HCT116 (cell line): Measurements from ENCODE around the gene SESN3. TPM values are rescaled to one million over a fixed set of nuclear protein-coding genes. Genes with fewer than 3 reads are reported as not detected.

Experiments used
- ATAC-seq: fragments of 200-7000 bp; cut with Tn5 transposase; 2 replicates; pipeline ENCODE4 v1.9.1; 2020; ENCODE audit warnings: mild to moderate bottlenecking, moderate library complexity
- BruUV-seq: library from RNA; stranded (reverse); fragments of 400-500 nt; replicated peaks from 2 replicates; lab custom pipeline; 2021; lab: Mats Ljungman, UMichigan
- CTCF ChIA-PET: fragments of 300-600 bp; sonication (Branson Sonifier 250); formaldehyde crosslinking; loops from one replicate; lab custom pipeline; 2021; ENCODE audit warnings: antibody characterized with exemption; lab: Charles Lee
- POLR2A ChIA-PET: fragments of 300-600, 350-600 bp; sonication (Branson Sonifier 250); formaldehyde crosslinking; loops from one replicate; lab custom pipeline; 2021; ENCODE audit warnings: antibody characterized with exemption; lab: Charles Lee
- RAD21 ChIA-PET, 2 experiments: fragments of 300-600 bp; sonication (Branson Sonifier 250); formaldehyde crosslinking; loops; one replicate each; lab custom pipeline; 2023; ENCODE audit warnings: low total read pairs in 2 of 2; ENCODE audit not compliant: uncharacterized antibody in 2 of 2, unreplicated experiment in 2 of 2, low non-redundant PET in 1 of 2; lab: Charles Lee
- DNase-seq: peaks from one replicate; pipeline ENCODE4 v3.0.0-alpha.2; 2010; ENCODE audit warnings: low read depth, low spot score
- H2AFZ ChIP-seq: fragments of 200-600 bp; shearing (Covaris generic), sonication (generic); 2 replicates; pipeline ENCODE4 v1.6.1; 2017; ENCODE audit warnings: low read depth, mixed run types, mixed read lengths, antibody characterized with exemption, low read length; ENCODE audit not compliant: poor library complexity, severe bottlenecking
- H3K27ac ChIP-seq: 2 replicates; pipeline ENCODE4 v1.5.1; 2012; ENCODE audit warnings: low read depth, low read length
- H3K27me3 ChIP-seq: fragments of 200-600 bp; sonication (generic); 2 replicates; pipeline ENCODE4 v1.6.1; 2016; ENCODE audit warnings: mixed run types, low read length, mixed read lengths; ENCODE audit not compliant: insufficient read depth
- H3K36me3 ChIP-seq, 2 experiments: fragments of 200-500 bp in 1 of 2; fragments of 200-600 bp in 1 of 2; sonication (Bioruptor generic) in 1 of 2; sonication (generic) in 1 of 2; 2 replicates each; pipeline versions ENCODE4 v1.5.1 to v1.6.1; 2014 to 2016; ENCODE audit warnings: low read length in 2 of 2, inconsistent platforms in 1 of 2, mixed read lengths in 1 of 2, mixed run types in 1 of 2; ENCODE audit not compliant: insufficient read depth in 2 of 2, control insufficient read depth in 1 of 2
- H3K4me1 ChIP-seq, 2 experiments: fragments of 200-600 bp in 1 of 2; sonication (generic) in 1 of 2; 2 replicates each; pipeline versions ENCODE4 v1.5.1 to v1.6.1; 2012 to 2017; ENCODE audit warnings: low read length in 2 of 2, inconsistent platforms in 1 of 2, mild to moderate bottlenecking in 1 of 2, mixed read lengths in 1 of 2, mixed run types in 1 of 2, moderate library complexity in 1 of 2; ENCODE audit not compliant: insufficient read depth in 2 of 2, control insufficient read depth in 1 of 2
- H3K4me2 ChIP-seq: fragments of 200-600 bp; sonication (generic); 2 replicates; pipeline ENCODE4 v1.6.1; 2017; ENCODE audit warnings: mixed run types, low read length, mixed read lengths
- H3K4me3 ChIP-seq, 2 experiments: fragments of 200-600 bp in 1 of 2; sonication (generic) in 1 of 2; replicated peaks in 1 of 2; 2 replicates each; pipeline ENCODE4 v1.5.1; 2011 to 2016; ENCODE audit warnings: low read length in 2 of 2, control low read depth in 1 of 2, low read depth in 1 of 2, mild to moderate bottlenecking in 1 of 2, mixed read lengths in 1 of 2, mixed run types in 1 of 2
- H3K79me2 ChIP-seq: fragments of 200-600 bp; sonication (generic); 2 replicates; pipeline ENCODE4 v1.6.1; 2017; ENCODE audit warnings: mild to moderate bottlenecking, mixed run types, low read length, moderate library complexity, mixed read lengths; ENCODE audit not compliant: insufficient read depth
- H3K9ac ChIP-seq: fragments of 200-600 bp; sonication (generic); 2 replicates; pipeline ENCODE4 v1.6.1; 2016; ENCODE audit warnings: low read length, mixed read lengths
- H3K9me2 ChIP-seq: fragments of 200-600 bp; sonication (generic), shearing (Covaris generic); 2 replicates; pipeline ENCODE4 v1.6.1; 2017; ENCODE audit warnings: mixed run types, mild to moderate bottlenecking, moderate library complexity; ENCODE audit not compliant: insufficient read depth
- H3K9me3 ChIP-seq, 2 experiments: fragments of 200-500 bp in 1 of 2; fragments of 200-600 bp in 1 of 2; sonication (Bioruptor generic) in 1 of 2; sonication (generic) in 1 of 2; 2 replicates each; pipeline ENCODE4 v1.6.1; 2014 to 2017; ENCODE audit warnings: low read length in 2 of 2, mixed read lengths in 2 of 2, inconsistent platforms in 1 of 2, low read depth in 1 of 2, mild to moderate bottlenecking in 1 of 2, mixed run types in 1 of 2, moderate library complexity in 1 of 2; ENCODE audit not compliant: control insufficient read depth in 1 of 2, insufficient read depth in 1 of 2
- H4K20me1 ChIP-seq: fragments of 200-600 bp; sonication (generic), shearing (Covaris generic); 2 replicates; pipeline ENCODE4 v1.6.1; 2017; ENCODE audit warnings: mixed run types, mild to moderate bottlenecking, moderate library complexity; ENCODE audit not compliant: insufficient read depth
- CBX3 ChIP-seq: IDR thresholded peaks from 2 replicates; pipeline ENCODE4 v1.6.1; 2012; ENCODE audit warnings: low read depth
- CEBPB ChIP-seq: IDR thresholded peaks from 2 replicates; pipeline ENCODE4 v1.6.1; 2012; ENCODE audit warnings: low read depth
- EGR1 ChIP-seq: IDR thresholded peaks from 2 replicates; pipeline ENCODE4 v1.6.1; 2012; ENCODE audit warnings: low read depth
- EZH2 ChIP-seq: fragments of 200-600 bp; sonication (generic); IDR thresholded peaks from 2 replicates; pipeline ENCODE4 v1.6.1; 2017; ENCODE audit warnings: antibody characterized with exemption, mixed run types
- EZH2phosphoT487 ChIP-seq: fragments of 200-600 bp; IDR thresholded peaks from 2 replicates; pipeline ENCODE4 v1.6.1; 2018; ENCODE audit warnings: antibody characterized with exemption, borderline replicate concordance
- FOSL1 ChIP-seq: IDR thresholded peaks from 2 replicates; pipeline ENCODE4 v1.6.1; 2012; ENCODE audit warnings: low read depth
- JUND ChIP-seq: IDR thresholded peaks from 2 replicates; pipeline ENCODE4 v1.6.1; 2012
- POLR2A ChIP-seq: IDR thresholded peaks from 2 replicates; pipeline ENCODE4 v1.7.0; 2011; ENCODE audit warnings: borderline replicate concordance; ENCODE audit not compliant: insufficient read depth, insufficient read length; ENCODE audit errors: extremely low read depth
- POLR2AphosphoS5 ChIP-seq: IDR thresholded peaks from 2 replicates; pipeline ENCODE4 v1.6.1; 2011; ENCODE audit warnings: mild to moderate bottlenecking, low read depth, low read length, moderate library complexity
- REST ChIP-seq: IDR thresholded peaks from 2 replicates; pipeline ENCODE4 v1.6.1; 2012; ENCODE audit warnings: low read depth
- SIN3A ChIP-seq: IDR thresholded peaks from 2 replicates; pipeline ENCODE4 v1.6.1; 2012; ENCODE audit warnings: low read depth
- SRF ChIP-seq: IDR thresholded peaks from 2 replicates; pipeline ENCODE4 v1.6.1; 2012; ENCODE audit warnings: low read depth
- TCF7L2 ChIP-seq: IDR thresholded peaks from 2 replicates; pipeline ENCODE4 v1.7.0; 2011; ENCODE audit warnings: borderline replicate concordance, inconsistent platforms; ENCODE audit not compliant: insufficient read depth, insufficient read length; ENCODE audit errors: extremely low read depth
- YY1 ChIP-seq: IDR thresholded peaks from 2 replicates; pipeline ENCODE4 v1.6.1; 2011; ENCODE audit warnings: low read length, low read depth, moderate library complexity, mild to moderate bottlenecking; ENCODE audit not compliant: insufficient replicate concordance; ENCODE audit errors: extremely low read depth
- intact Hi-C: fragments of 100-400 bp; cut with micrococcal nuclease; formaldehyde crosslinking; loops from 2 replicates; pipeline ENCODE4 v1.10.0; 2022
- total RNA-seq: library from RNA; stranded (reverse); gene quantifications from one replicate; pipeline ENCODE4 v1.2.1, GENCODE V29; 2021; ENCODE audit not compliant: unreplicated experiment
- TF ChIP-seq, protein P1 (sequence below): IDR thresholded peaks from 2 replicates; pipeline ENCODE4 v1.6.1; 2012
- TF ChIP-seq, protein P2 (sequence below), 3 experiments: fragments of 200-600 bp in 1 of 3; sonication (generic) in 1 of 3; IDR thresholded peaks in 2 of 3; conservative IDR thresholded peaks in 1 of 3; 2 replicates each; pipeline ENCODE4 v1.5.1; 2012 to 2017; ENCODE audit warnings: low read depth in 2 of 3, low read length in 2 of 3, antibody characterized with exemption in 1 of 3, borderline replicate concordance in 1 of 3, control low read depth in 1 of 3, mild to moderate bottlenecking in 1 of 3, mixed read lengths in 1 of 3, mixed run types in 1 of 3, moderate library complexity in 1 of 3; ENCODE audit not compliant: insufficient read depth in 1 of 3

SESN3 gene
- total RNA-seq, 1 experiment from 2014 or later, result 4.2 TPM

DNA sequence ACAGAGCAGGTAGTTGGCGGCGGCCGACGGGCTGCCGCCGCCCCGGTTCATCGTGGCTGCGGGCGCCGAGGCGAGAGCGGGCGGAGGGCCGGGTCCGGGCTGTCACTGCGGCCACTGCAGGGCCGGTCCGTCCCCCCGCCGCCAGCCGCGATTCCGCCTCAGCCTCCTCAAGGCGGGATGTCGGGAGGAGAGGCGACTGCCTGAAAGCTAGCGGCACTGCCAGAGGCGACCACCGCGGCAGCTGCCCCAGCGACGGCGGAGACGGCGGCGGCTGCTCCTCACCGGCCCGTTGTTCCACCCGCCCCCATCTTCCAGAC, 234 bp downstream of the SESN3 start (continued):
- no peak for TF ChIP-seq REST
- TF ChIP-seq, protein P1, sequence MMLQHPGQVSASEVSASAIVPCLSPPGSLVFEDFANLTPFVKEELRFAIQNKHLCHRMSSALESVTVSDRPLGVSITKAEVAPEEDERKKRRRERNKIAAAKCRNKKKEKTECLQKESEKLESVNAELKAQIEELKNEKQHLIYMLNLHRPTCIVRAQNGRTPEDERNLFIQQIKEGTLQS, result no peak
- no peak for TF ChIP-seq POLR2AphosphoS5

- CTCF ChIA-PET, result interaction anchor here (1.0 to 1.3 kb wide), 2 partner anchors 78 to 475 kb away, joined by 3 to 4 read pairs; no protein-coding TSS in a partner anchor
- Histone ChIP-seq H4K20me1 (no peaks in the 10 kb centered on the region), H3K4me1 (peaks cover 4 to 18% of the 10 kb centered on the region in 2 experiments; a peak in 2 of 4 replicates), H3K9ac (no peak overlapping the region), H3K79me2 (no peaks in the 10 kb centered on the region), H3K4me2 (peak overlapping the region; percentile 80), H3K9me3 (no peaks in the 10 kb centered on the region), H2AFZ (no peak overlapping the region), H3K27ac (peak overlapping the region; percentile 8; the same call in 1 of the 2 replicates), H3K36me3 (no peaks in the 10 kb centered on the region), H3K4me3 (peak overlapping the region; percentile 34 to 51), H3K27me3 (peaks cover 9% of the 10 kb centered on the region; the same call in 1 of the 2 replicates), H3K9me2 (no peaks in the 10 kb centered on the region)
- POLR2A ChIA-PET, result no interaction called here
- intact Hi-C loops, result no loop called here
- DNase-seq (no peak), ATAC-seq (no peak)
- BruUV-seq, result no TSS peak
- RAD21 ChIA-PET, result no interaction called here
- TF ChIP-seq EZH2 (no peak), SIN3A (no peak), CBX3 (no peak), YY1 (no peak), CEBPB (no peak), POLR2A (no peak), EGR1 (no peak), SRF (no peak), EZH2phosphoT487 (no peak), JUND (no peak), TCF7L2 (no peak), FOSL1 (no peak)
- TF ChIP-seq, protein P2, sequence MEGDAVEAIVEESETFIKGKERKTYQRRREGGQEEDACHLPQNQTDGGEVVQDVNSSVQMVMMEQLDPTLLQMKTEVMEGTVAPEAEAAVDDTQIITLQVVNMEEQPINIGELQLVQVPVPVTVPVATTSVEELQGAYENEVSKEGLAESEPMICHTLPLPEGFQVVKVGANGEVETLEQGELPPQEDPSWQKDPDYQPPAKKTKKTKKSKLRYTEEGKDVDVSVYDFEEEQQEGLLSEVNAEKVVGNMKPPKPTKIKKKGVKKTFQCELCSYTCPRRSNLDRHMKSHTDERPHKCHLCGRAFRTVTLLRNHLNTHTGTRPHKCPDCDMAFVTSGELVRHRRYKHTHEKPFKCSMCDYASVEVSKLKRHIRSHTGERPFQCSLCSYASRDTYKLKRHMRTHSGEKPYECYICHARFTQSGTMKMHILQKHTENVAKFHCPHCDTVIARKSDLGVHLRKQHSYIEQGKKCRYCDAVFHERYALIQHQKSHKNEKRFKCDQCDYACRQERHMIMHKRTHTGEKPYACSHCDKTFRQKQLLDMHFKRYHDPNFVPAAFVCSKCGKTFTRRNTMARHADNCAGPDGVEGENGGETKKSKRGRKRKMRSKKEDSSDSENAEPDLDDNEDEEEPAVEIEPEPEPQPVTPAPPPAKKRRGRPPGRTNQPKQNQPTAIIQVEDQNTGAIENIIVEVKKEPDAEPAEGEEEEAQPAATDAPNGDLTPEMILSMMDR (IDR thresholded peaks at IDR 0.05 in 2 of 3, conservative IDR thresholded peaks at IDR 0.05 in 1 of 3; ENCODE audit: borderline replicate concordance in 1 of 3, insufficient read depth in 1 of 3, low read depth in 2 of 3, low read length in 2 of 3), result no peak
- TF ChIP-seq, protein P1, result no peak
These were observed 801 bp downstream of the SESN3 start for GRCh38 chr11:95229993-95230809.
